Liver (tissue), 9 donors: Measurements from ENCODE around the gene SLC35E1. TPM values are rescaled to one million over a fixed set of nuclear protein-coding genes. Genes with fewer than 3 reads are reported as not detected.

ENCODE experiments used
- DNase-seq: peaks from one replicate; pipeline ENCODE4 v3.0.0-alpha.2; 2017; ENCODE audit warnings: low spot score
- H3K27ac ChIP-seq, 2 donors: one replicate each; pipeline ENCODE4 v1.7.0; 2013; ENCODE audit warnings: inconsistent platforms in 2 of 2, low read length in 2 of 2, control low read depth in 1 of 2, low read depth in 1 of 2, mild to moderate bottlenecking in 1 of 2
- H3K27me3 ChIP-seq, 4 donors: one replicate each; pipeline versions ENCODE4 v1.6.1 to v1.7.0; 2013; ENCODE audit warnings: low read length in 3 of 4, inconsistent platforms in 1 of 4, mild to moderate bottlenecking in 1 of 4, moderate library complexity in 1 of 4; ENCODE audit not compliant: control insufficient read depth in 4 of 4, insufficient read depth in 4 of 4
- H3K36me3 ChIP-seq, 4 donors: one replicate each; pipeline versions ENCODE4 v1.6.1 to v1.7.0; 2013; ENCODE audit warnings: low read length in 3 of 4, mild to moderate bottlenecking in 3 of 4, low read depth in 1 of 4, moderate library complexity in 1 of 4; ENCODE audit not compliant: control insufficient read depth in 4 of 4, insufficient read depth in 3 of 4
- H3K4me1 ChIP-seq, 4 donors: one replicate each; pipeline versions ENCODE4 v1.6.1 to v1.7.0; 2013; ENCODE audit warnings: low read length in 3 of 4, mild to moderate bottlenecking in 3 of 4, moderate library complexity in 1 of 4; ENCODE audit not compliant: control insufficient read depth in 4 of 4, insufficient read depth in 4 of 4
- H3K4me3 ChIP-seq, 3 donors: one replicate each; pipeline versions ENCODE4 v1.6.1 to v1.7.0; 2013; ENCODE audit warnings: low read length in 3 of 3, control low read depth in 1 of 3, low read depth in 1 of 3, mild to moderate bottlenecking in 1 of 3
- H3K9ac ChIP-seq, 2 donors: one replicate each; pipeline ENCODE4 v1.7.0; 2013; ENCODE audit warnings: low read length in 2 of 2, mild to moderate bottlenecking in 2 of 2, moderate library complexity in 2 of 2, control low read depth in 1 of 2, low read depth in 1 of 2
- H3K9me3 ChIP-seq, 4 donors: one replicate each; pipeline versions ENCODE4 v1.6.1 to v1.7.0; 2013; ENCODE audit warnings: low read length in 3 of 4; ENCODE audit not compliant: control insufficient read depth in 4 of 4
- CTCF ChIP-seq: fragments of 150-350 bp; IDR thresholded peaks from 2 replicates; pipeline ENCODE4 v1.5.1; 2017; ENCODE audit warnings: improper control_type of control experiment, low read depth, low read length; ENCODE audit not compliant: missing input control
- EGR1 ChIP-seq, 2 donors: IDR thresholded peaks; 2 replicates each; pipeline ENCODE4 v1.6.1; 2016 to 2018; ENCODE audit warnings: antibody characterized with exemption in 2 of 2, low read depth in 2 of 2
- FOXA1 ChIP-seq: IDR thresholded peaks from 2 replicates; pipeline ENCODE4 v1.6.1; 2016; ENCODE audit warnings: antibody characterized with exemption
- HNF4A ChIP-seq, 2 donors: conservative IDR thresholded peaks; 2 replicates each; pipeline ENCODE4 v1.6.1; 2016; ENCODE audit warnings: antibody characterized with exemption in 2 of 2, mild to moderate bottlenecking in 2 of 2
- HNF4G ChIP-seq: IDR thresholded peaks from 2 replicates; pipeline ENCODE4 v1.6.1; 2016; ENCODE audit warnings: antibody characterized with exemption
- JUND ChIP-seq, 2 donors: IDR thresholded peaks; 2 replicates each; pipeline ENCODE4 v1.6.1; 2016; ENCODE audit warnings: antibody characterized with exemption in 2 of 2
- RAD21 ChIP-seq, 2 donors: IDR thresholded peaks; 2 replicates each; pipeline ENCODE4 v1.6.1; 2016; ENCODE audit warnings: antibody characterized with exemption in 2 of 2, mild to moderate bottlenecking in 2 of 2
- RXRA ChIP-seq, 2 donors: IDR thresholded peaks; 2 replicates each; pipeline ENCODE4 v1.6.1; 2017 to 2018; ENCODE audit warnings: antibody characterized with exemption in 2 of 2, mild to moderate bottlenecking in 1 of 2
- SP1 ChIP-seq: IDR thresholded peaks from 2 replicates; pipeline ENCODE4 v1.6.1; 2018; ENCODE audit warnings: antibody characterized with exemption, mild to moderate bottlenecking
- TAF1 ChIP-seq: conservative IDR thresholded peaks from 2 replicates; pipeline ENCODE4 v1.6.1; 2016; ENCODE audit warnings: antibody characterized with exemption, mild to moderate bottlenecking
- YY1 ChIP-seq: IDR thresholded peaks from 2 replicates; pipeline ENCODE4 v1.6.1; 2016; ENCODE audit warnings: antibody characterized with exemption, mild to moderate bottlenecking
- WGBS: extraction: QIAGEN DNeasy Blood & Tissue Kit; methylation state at CpG from one replicate; pipeline ENCODE4 v1.1.7; 2013; 5-methylcytosine and 5-hydroxymethylcytosine counted together
- polyA plus RNA-seq, 2 donors: library from polyadenylated mRNA; stranded (reverse) in 1 of 2; unstranded in 1 of 2; fragments of 200-250 nt in 1 of 2; fragments of >200 nt in 1 of 2; fragmentation: Nextera tagmentation in 1 of 2; extraction: Ambion mirVana in 1 of 2; gene quantifications; one replicate each; pipeline versions ENCODE4 v1.2.1 to v1.2.3, GENCODE V29; 2013 to 2015
- total RNA-seq, 2 donors: library from RNA; depleted of rRNA; stranded (reverse); fragments of >200 nt; gene quantifications; one replicate each; pipeline ENCODE4 v1.2.3, GENCODE V29; 2014
- TF ChIP-seq, protein P1 (sequence below): IDR thresholded peaks from 2 replicates; pipeline ENCODE4 v1.6.1; 2016; ENCODE audit warnings: antibody characterized with exemption
- TF ChIP-seq, protein P2 (sequence below): IDR thresholded peaks from 2 replicates; pipeline ENCODE4 v1.6.1; 2016; ENCODE audit warnings: antibody characterized with exemption
- TF ChIP-seq, protein P3 (sequence below): IDR thresholded peaks from 2 replicates; pipeline ENCODE4 v1.6.1; 2016; ENCODE audit warnings: antibody characterized with exemption, mild to moderate bottlenecking
- TF ChIP-seq, protein P4 (sequence below): IDR thresholded peaks from 2 replicates; pipeline ENCODE4 v1.6.1; 2016; ENCODE audit warnings: antibody characterized with exemption
- donor health status: healthy.
- donor health status: healthy.
- donor health status: healthy.
- donor health status: healthy.
- donor health status: healthy.

Gene SLC35E1
- total and polyA plus RNA-seq, 4 donors: 11.2 to 20.5 (median 12.1) TPM

DNA sequence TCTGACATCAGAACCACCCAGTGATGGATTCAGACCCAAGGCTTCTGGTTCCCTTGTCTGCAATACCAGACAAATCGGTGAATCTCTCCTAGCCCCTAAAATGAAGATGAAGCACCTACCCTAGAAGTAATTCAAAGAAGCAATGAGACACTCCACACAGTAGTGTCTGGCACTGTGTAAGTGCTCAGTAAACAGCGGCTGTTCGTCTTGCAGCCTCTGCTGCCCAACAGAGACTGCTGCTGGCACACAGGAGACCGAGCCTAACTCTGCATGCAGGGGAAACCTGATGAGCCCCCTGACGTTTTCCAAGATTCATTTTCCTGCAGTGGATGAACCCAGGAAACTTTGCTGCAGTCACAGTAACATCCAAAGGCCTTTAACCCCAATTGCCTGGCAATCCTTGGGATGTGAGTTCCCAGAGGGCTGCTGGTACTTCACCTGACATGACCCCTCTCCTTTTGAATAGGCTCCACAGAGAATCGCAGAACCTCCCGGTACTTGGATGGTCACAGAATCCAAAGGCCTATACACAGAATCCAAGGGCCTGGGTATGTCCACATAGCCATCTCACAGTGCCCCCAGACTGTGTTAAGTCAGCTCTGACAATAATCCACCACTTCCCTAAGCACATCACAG, 49.1 kb upstream of the SLC35E1 start:
- TF ChIP-seq JUND (IDR thresholded peaks at IDR 0.05): no peak
- no peak for TF ChIP-seq SP1
- no peak for TF ChIP-seq EGR1 (IDR thresholded peaks at IDR 0.05; ENCODE audit: low read depth in 2 of 2)
- TF ChIP-seq, protein P1, sequence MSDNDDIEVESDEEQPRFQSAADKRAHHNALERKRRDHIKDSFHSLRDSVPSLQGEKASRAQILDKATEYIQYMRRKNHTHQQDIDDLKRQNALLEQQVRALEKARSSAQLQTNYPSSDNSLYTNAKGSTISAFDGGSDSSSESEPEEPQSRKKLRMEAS: no peak
- TF ChIP-seq FOXA1: no peak
- TF ChIP-seq HNF4A (conservative IDR thresholded peaks at IDR 0.05): no peak
- no peak for TF ChIP-seq RAD21 (IDR thresholded peaks at IDR 0.05)
- no peak for TF ChIP-seq CTCF
- Histone ChIP-seq H3K27ac (no peak overlapping the region), H3K9me3 (no peaks in the 10 kb centered on the region), H3K36me3 (peaks cover 0 to 7% (median 3%) of the 10 kb centered on the region in 4 donors), H3K4me3 (no peak overlapping the region), H3K9ac (no peak overlapping the region), H3K27me3 (no peaks in the 10 kb centered on the region), H3K4me1 (peaks cover 2 to 31% (median 23%) of the 10 kb centered on the region in 4 donors)
- 89% methylated on average over 7 of the region's 7 CpGs for WGBS
- no peak for DNase-seq

GRCh38 chr19:16620584-16620983, 48.4 kb upstream of the SLC35E1 start:
- Histone ChIP-seq H3K27me3 (no peaks in the 10 kb centered on the region), H3K36me3 (peaks cover 0 to 7% (median 3%) of the 10 kb centered on the region in 4 donors), H3K4me1 (peaks cover 2 to 25% (median 17%) of the 10 kb centered on the region in 4 donors), H3K9me3 (no peaks in the 10 kb centered on the region), H3K9ac (no peak overlapping the region), H3K4me3 (no peak overlapping the region), H3K27ac (no peak overlapping the region)
- DNase-seq: no peak
- TF ChIP-seq RXRA (IDR thresholded peaks at IDR 0.05) (no peak), SP1 (no peak), RAD21 (IDR thresholded peaks at IDR 0.05) (no peak), CTCF (no peak), YY1 (no peak)
- TF ChIP-seq, protein P2, sequence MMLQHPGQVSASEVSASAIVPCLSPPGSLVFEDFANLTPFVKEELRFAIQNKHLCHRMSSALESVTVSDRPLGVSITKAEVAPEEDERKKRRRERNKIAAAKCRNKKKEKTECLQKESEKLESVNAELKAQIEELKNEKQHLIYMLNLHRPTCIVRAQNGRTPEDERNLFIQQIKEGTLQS: no peak
- 76% methylated on average over 3 of the region's 3 CpGs for WGBS

GRCh38 chr19:16620018-16620417, 47.8 kb upstream of the SLC35E1 start:
- Histone ChIP-seq H3K4me1 (peaks cover 2 to 23% (median 12%) of the 10 kb centered on the region in 4 donors), H3K9me3 (no peaks in the 10 kb centered on the region), H3K9ac (no peak overlapping the region), H3K27me3 (no peaks in the 10 kb centered on the region), H3K4me3 (no peak overlapping the region), H3K27ac (no peak overlapping the region), H3K36me3 (peaks cover 0 to 7% (median 3%) of the 10 kb centered on the region in 4 donors)
- no peak for DNase-seq
- TF ChIP-seq, protein P3, sequence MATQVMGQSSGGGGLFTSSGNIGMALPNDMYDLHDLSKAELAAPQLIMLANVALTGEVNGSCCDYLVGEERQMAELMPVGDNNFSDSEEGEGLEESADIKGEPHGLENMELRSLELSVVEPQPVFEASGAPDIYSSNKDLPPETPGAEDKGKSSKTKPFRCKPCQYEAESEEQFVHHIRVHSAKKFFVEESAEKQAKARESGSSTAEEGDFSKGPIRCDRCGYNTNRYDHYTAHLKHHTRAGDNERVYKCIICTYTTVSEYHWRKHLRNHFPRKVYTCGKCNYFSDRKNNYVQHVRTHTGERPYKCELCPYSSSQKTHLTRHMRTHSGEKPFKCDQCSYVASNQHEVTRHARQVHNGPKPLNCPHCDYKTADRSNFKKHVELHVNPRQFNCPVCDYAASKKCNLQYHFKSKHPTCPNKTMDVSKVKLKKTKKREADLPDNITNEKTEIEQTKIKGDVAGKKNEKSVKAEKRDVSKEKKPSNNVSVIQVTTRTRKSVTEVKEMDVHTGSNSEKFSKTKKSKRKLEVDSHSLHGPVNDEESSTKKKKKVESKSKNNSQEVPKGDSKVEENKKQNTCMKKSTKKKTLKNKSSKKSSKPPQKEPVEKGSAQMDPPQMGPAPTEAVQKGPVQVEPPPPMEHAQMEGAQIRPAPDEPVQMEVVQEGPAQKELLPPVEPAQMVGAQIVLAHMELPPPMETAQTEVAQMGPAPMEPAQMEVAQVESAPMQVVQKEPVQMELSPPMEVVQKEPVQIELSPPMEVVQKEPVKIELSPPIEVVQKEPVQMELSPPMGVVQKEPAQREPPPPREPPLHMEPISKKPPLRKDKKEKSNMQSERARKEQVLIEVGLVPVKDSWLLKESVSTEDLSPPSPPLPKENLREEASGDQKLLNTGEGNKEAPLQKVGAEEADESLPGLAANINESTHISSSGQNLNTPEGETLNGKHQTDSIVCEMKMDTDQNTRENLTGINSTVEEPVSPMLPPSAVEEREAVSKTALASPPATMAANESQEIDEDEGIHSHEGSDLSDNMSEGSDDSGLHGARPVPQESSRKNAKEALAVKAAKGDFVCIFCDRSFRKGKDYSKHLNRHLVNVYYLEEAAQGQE: no peak
- TF ChIP-seq TAF1: no peak
- no peak for TF ChIP-seq YY1
- TF ChIP-seq, protein P4, sequence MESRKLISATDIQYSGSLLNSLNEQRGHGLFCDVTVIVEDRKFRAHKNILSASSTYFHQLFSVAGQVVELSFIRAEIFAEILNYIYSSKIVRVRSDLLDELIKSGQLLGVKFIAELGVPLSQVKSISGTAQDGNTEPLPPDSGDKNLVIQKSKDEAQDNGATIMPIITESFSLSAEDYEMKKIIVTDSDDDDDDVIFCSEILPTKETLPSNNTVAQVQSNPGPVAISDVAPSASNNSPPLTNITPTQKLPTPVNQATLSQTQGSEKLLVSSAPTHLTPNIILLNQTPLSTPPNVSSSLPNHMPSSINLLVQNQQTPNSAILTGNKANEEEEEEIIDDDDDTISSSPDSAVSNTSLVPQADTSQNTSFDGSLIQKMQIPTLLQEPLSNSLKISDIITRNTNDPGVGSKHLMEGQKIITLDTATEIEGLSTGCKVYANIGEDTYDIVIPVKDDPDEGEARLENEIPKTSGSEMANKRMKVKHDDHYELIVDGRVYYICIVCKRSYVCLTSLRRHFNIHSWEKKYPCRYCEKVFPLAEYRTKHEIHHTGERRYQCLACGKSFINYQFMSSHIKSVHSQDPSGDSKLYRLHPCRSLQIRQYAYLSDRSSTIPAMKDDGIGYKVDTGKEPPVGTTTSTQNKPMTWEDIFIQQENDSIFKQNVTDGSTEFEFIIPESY: no peak
- no peak for TF ChIP-seq HNF4G
- TF ChIP-seq JUND (IDR thresholded peaks at IDR 0.05): no peak
- WGBS: 94% methylated on average over 5 of the region's 5 CpGs
